Measurements from ENCODE around the gene FBXO10.
"Not testable (repeated sequence)": the region's sequence is repeated elsewhere in the genome, so short reads cannot be mapped to it uniquely, and the experiment has no call there.

Gene FBXO10

DNA sequence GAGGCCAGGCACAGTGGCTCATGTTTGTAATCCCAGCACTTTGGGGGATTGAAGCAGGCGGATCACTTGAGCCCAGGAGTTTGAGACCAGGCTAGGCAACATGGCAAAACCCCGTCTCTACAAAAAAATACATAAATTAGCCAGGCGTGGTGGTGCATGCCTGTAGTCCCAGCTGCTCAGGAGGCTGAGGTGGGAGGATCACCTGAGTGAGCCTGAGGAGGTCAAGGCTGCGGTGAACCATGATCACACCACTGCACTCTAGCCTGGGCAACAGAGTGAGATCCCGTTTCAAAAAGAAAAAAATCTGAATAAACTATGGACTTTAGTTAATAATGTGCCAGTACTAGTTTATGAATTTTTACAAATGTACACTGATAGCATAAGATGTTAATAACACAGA is 66.1 kb downstream of the FBXO10 start:
- not testable (repeated sequence) for DNase-seq

DNA sequence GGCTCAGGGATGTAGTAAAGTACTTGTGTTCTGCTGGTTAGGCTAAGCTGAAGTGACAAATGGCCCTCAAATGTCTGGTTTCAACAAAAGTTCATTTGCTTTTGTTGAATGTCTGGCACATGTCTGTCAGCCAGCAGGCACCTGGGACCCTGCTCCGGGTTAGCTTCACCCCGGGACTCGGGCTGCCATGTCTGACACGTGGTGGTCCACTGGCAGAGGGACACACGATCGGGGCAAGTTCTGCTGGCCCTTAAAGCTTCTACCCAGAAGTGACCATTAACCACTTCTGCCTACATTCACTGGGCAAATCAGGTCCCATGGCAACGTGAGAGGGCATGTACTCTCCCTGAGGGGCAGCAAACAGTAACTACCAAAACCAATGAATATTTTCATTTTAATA is 66.6 kb downstream of the FBXO10 start:
- DNase-seq = no peak

GRCh38 chr9:37508834-37509206 is 67.4 kb downstream of the FBXO10 start:
- no peak for DNase-seq

DNA sequence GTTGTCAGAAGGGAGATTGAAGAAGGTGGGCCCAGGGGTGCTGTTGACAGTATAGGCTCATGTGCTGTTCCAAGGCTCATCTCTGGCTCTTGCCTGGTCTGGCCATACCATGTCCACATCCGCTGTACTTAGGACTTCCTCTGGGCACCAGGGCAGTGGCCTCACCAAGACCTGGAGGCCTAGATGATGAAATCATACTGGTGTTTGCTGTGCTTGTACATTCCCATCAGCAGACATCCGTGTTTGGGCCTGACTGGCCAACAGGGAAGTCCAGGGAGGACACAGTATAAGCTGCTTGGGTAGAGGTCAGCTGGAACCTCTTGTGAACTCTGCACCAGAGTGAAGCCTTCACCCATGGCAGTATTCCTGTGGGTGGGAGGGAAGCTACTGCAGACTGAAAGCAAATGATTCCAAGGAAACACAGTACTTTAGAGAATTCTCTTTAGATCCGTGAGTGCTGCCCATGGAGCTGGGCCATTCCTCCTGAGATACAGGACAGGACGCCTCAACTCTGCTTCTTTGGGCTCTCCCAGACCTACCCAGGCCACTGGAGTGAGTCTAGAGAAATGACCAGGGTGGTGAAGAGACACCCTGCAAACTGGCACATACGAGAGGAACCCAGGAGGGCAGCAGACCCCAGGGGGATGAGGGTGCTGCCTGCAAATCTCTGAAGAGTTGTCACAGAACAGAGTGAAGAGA is 67.9 kb downstream of the FBXO10 start:
- no peak for DNase-seq

- no peak for DNase-seq
Measured at GRCh38 chr9:37507566-37508134, 68.5 kb downstream of the FBXO10 start.

DNA sequence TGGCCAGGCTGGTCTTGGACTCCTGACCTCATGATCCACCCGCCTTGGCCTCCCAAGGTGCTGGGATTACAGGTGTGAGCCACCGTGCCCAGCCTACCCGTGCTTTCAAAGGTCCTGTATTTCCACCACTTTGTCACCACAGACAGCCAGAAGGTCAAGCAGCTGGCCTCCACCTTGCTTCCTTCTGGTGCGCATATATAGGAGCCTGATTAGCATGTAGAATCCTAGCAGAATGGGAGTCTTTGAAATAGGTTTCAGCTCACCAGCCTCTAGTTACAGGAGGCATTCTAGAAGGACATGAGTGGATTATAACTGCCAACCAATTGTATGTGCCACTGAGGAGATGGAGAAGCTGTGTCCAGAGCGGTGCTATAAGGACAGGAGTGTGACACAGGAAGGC is 71.6 kb downstream of the FBXO10 start:
- no peak for DNase-seq

DNA sequence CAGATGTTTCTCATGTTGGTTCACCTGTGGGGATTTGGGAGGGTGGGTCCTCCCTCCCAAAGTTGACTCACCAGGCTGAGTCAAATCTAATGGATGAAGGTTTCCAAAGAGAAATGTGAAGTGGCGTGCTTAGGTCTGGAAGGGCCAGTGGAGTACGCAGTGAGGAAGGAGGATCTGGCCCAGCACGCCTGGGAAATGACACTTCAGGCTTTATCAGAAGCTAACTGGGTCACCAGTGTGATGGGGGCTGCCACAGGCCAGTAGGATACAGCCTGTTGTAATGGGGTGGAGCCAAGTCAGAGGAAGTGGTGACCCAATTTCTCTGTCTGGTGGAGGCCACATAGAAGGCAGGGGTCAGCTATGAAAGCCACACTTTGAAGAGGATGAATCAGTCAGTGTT is 72.4 kb downstream of the FBXO10 start:
- no peak for DNase-seq

DNA sequence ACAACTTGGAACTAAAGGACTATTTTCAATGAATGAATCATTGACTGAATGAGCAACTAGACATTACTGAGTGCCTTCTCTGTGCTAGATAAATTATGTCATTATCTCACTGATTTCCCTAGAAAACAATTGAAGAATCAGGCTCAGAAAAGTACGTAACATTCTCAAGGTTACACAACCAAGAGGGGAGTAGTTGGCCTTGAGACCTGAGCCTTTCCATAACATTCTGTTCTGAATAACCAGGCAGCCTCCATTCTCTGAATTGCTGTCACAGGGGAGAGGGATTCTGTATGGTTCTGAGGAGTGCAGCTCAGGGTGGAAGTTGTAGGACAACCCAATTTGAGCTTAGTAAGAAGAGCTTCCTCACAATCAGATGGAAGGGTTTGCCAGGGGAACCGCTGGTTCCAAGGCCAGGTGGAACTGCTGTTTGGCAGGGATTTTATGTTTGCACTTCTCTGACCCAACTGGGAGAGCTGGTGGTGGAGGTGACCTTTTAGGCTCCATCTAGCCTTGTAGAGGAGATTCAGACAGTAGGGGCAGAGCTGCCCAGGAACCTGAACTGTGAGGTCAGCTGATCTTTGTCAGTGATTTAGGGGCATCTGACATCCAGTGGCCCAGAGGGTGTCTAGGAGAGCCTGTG is 74.1 kb downstream of the FBXO10 start:
- DNase-seq = no peak

GRCh38 chr9:37499297-37499696 is 76.9 kb downstream of the FBXO10 start:
- DNase-seq = no peak

DNA sequence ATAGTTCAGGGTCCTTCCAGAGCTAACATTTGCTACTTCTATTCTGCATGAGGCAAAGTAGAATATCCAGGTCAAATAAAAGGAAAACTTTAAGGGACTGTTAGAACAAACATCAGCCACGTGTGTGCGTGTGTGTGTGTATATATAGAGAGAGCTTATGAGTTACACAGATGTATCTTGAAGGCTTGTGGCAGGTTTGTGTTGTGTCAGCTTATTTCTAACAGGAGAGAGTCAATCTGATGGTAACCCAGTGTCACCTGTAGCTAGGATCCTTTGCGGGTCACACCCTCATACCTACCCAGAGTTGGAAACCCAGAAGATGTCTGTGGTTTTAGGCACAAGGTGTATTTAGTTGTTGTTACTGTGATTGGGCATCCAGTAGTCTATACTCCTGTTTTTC is 77.7 kb downstream of the FBXO10 start:
- no peak for DNase-seq

DNA sequence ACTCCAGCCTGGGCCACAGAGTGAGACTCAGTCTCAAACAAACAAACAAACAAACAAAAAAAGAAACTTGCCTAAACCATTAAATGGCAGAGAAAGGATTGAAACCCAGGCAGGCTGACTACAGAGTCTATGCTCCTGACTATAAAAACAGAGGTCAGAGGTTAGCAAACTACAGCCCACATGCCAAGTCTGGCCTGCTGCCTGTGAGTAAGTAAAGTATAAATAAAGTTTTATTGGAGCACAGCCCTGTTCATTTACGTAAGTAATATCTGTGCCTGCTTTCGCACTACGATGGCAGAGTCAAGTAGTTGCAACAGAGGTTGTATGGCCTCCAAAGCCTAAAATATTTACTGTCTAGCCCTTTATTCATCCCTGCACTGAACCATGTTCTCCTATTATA is 78.9 kb downstream of the FBXO10 start:
- DNase-seq = no peak

DNA sequence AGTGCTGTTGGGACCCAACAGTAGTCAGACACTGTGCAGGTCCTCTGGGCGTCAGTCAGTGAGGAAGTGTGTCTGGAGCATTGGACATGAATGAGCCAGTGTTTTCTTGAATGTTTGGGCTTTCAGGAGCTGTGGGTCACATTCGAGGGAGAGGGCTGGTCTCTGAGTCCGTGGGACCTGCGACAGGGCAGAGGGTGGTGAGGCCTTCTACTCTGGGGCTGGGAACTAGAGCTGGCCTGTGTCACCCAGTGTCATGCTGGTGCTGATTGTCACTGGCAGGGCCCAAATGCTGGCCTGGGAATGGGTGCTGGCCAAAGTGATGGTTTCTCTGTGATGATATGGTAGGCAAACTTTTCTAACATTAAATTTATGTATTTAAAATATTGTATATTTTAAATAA is 80.2 kb downstream of the FBXO10 start:
- DNase-seq = no peak

- no peak for DNase-seq
Measured at GRCh38 chr9:37495571-37495970, 80.6 kb downstream of the FBXO10 start.

DNA sequence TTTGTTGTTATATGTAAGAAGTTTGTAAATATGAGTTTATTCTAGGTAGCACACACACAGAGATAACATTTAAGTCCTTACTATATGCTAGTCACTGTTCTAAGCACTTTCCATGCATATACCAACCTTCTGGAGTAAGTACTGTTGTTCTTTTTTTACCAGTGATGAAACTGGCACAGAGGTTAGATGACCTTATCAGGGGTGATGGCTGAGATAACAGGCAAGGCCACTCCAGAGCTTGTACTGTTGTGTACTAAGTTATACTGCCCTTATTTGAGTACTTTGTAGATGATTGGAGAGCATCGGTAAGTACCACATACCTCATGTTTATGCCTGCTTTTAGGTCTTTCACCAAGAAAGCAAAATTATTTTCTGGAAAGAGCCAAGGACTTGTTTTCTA is 84.2 kb downstream of the FBXO10 start:
- DNase-seq = no peak

- DNase-seq = peak; percentile 5
Measured at GRCh38 chr9:37486616-37487548, 89.3 kb downstream of the FBXO10 start.

- no peak for DNase-seq
Measured at GRCh38 chr9:37486256-37486615, 89.9 kb downstream of the FBXO10 start.

DNA sequence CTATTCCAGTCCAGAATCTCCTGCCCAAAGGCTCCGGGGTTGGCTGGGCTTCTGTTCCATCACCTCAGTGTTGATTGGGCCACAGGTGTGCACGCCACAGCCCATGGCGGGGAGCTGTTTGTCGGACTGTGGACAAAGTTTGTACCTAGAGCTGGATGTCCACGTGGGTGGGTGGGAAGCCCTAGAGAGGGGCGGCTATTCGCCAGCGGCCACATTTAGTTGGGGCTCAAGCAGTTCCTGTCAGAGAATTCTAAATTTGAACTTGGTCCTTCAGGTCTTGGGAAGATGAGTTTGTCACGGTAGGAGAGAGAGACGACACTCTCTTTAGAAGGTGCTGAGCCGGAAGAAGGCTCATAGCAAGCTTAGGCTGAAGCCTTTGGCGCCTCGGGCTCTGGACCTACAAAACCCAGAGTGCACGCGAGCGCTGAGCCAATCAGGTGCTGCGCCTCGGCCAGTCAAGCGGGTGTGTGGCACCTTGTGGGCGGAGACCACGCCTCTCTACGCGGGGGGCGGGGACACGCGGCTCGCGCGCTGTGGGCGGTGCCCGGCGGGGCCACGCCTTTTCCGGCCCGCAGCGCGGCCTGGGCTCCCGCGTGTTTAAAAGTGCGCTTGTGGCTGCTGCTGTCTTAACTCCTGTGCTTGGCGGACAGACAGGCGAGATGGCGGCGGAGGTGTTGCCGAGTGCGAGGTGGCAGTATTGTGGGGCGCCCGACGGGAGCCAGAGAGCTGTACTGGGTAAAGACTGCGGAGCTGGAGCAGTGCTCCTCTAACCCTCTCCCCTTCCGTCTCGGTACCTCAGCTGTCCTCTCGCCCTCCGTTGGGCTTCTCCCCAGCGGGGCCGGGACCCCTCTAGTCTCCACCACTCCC is 90.6 kb downstream of the FBXO10 start, which contains the start of gene POLR1E:
Gene POLR1E (plus strand): TSS at position 560 of the 867 bp plus-strand sequence. CDS start 100 bp downstream, at position 660.
- peak; percentile 96 for DNase-seq

- DNase-seq = no peak
Measured at GRCh38 chr9:37480759-37481158, 95.4 kb downstream of the FBXO10 start.

- DNase-seq = not testable (repeated sequence)
Measured at GRCh38 chr9:37477987-37478619, 98.1 kb downstream of the FBXO10 start.

DNA sequence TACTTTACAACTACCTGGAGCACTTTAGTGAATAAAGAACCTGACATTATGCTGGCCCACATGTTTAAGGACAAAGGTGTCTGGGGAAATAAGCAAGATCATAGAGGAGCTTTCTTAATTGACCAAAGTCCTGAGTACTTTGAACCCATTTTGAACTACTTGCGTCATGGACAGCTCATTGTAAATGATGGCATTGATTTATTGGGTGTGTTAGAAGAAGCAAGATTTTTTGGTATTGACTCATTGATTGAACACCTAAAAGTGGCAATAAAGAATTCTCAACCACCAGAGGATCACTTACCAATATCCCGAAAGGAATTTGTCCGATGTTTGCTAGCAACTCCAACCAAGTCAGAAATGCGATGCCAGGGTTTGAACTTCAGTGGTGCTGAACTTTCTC is 98.7 kb downstream of the FBXO10 start:
- not testable (repeated sequence) for DNase-seq

DNA sequence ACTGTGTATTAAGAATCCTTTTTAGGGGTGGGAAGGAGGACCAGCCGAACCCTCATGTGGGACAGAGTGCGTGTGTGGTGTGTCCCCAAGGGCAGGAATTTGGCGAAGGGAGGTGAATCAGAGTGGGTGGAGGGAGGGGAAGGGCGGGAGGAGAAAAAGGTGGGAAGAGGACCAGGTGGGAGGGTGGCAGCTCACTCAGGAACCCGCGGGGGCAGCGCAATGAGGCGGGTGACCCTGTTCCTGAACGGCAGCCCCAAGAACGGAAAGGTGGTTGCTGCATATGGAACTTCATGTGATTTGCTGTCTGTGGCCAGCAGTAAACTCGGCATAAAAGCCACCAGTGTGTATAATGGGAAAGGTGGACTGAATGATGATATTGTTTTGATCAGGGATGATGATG is 99.2 kb downstream of the FBXO10 start:
- no peak for DNase-seq

- no peak for DNase-seq
Measured at GRCh38 chr9:37474438-37474837, 101.7 kb downstream of the FBXO10 start.

Measured in COR-L47 (cell line).